SK-N-SH (cell line): ENCODE measurements around the gene MFNG. TPM values are rescaled to one million over a fixed set of nuclear protein-coding genes. Genes with fewer than 3 reads are reported as not detected.

ENCODE experiments used
- CTCF ChIA-PET: fragments of 300-600, 350-600 bp; formaldehyde crosslinking; extraction: SDS; loops from one replicate; lab custom pipeline; 2021; lab: Yijun Ruan, JAX
- POLR2A ChIA-PET: fragments of 350-600 bp; sonication (Branson Sonifier 250); formaldehyde crosslinking; extraction: SDS; loops from one replicate; lab custom pipeline; 2020; ENCODE audit warnings: antibody characterized with exemption, inconsistent platforms; lab: Yijun Ruan, JAX
- DNase-seq: peaks from one replicate; pipeline ENCODE4 v3.0.0; 2012
- H2AFZ ChIP-seq: fragments of 200-600 bp; sonication (generic); 2 replicates; pipeline ENCODE4 v1.8.1; 2016; ENCODE audit warnings: antibody characterized with exemption, mild to moderate bottlenecking, low read depth
- H3F3A ChIP-seq: fragments of 200-600 bp; sonication (generic); replicated peaks from 2 replicates; pipeline ENCODE3; 2016; ENCODE audit warnings: antibody characterized with exemption, mild to moderate bottlenecking; ENCODE audit not compliant: insufficient read depth
- H3K27ac ChIP-seq, 2 experiments: fragments of 200-500 bp in 1 of 2; fragments of 200-600 bp in 1 of 2; sonication (Bioruptor generic) in 1 of 2; sonication (generic), shearing (Covaris generic) in 1 of 2; 2 replicates each; pipeline versions ENCODE4 v1.5.1 to v1.6.1; 2014 to 2016; ENCODE audit warnings: low read depth in 2 of 2, inconsistent platforms in 1 of 2, low read length in 1 of 2, mild to moderate bottlenecking in 1 of 2, mixed read lengths in 1 of 2
- H3K27me3 ChIP-seq: fragments of 200-600 bp; sonication (generic), shearing (Covaris generic); 2 replicates; pipeline ENCODE4 v1.6.1; 2016; ENCODE audit warnings: mixed run types; ENCODE audit not compliant: insufficient read depth
- H3K36me3 ChIP-seq, 2 experiments: fragments of 200-500 bp in 1 of 2; fragments of 200-600 bp in 1 of 2; sonication (Bioruptor generic) in 1 of 2; sonication (generic) in 1 of 2; replicated peaks in 1 of 2; 2 replicates each; pipeline versions ENCODE3 to v1.5.1; 2014 to 2016; ENCODE audit warnings: low read length in 1 of 2, mild to moderate bottlenecking in 1 of 2; ENCODE audit not compliant: insufficient read depth in 2 of 2, control insufficient read depth in 1 of 2
- H3K4me1 ChIP-seq, 2 experiments: fragments of 200-500 bp in 1 of 2; fragments of 200-600 bp in 1 of 2; sonication (Bioruptor generic) in 1 of 2; sonication (generic), shearing (Covaris generic) in 1 of 2; 2 replicates each; pipeline versions ENCODE4 v1.5.1 to v1.6.1; 2014 to 2016; ENCODE audit warnings: low read depth in 1 of 2, low read length in 1 of 2, mixed run types in 1 of 2; ENCODE audit not compliant: insufficient read depth in 2 of 2, control insufficient read depth in 1 of 2
- H3K4me2 ChIP-seq: fragments of 200-600 bp; sonication (generic), shearing (Covaris generic); 2 replicates; pipeline ENCODE4 v1.6.1; 2017; ENCODE audit warnings: mixed run types
- H3K4me3 ChIP-seq, 2 experiments: fragments of 200-500 bp in 1 of 2; fragments of 200-600 bp in 1 of 2; sonication (Bioruptor generic) in 1 of 2; sonication (generic), shearing (Covaris generic) in 1 of 2; 2 replicates each; pipeline versions ENCODE4 v1.5.1 to v1.8.1; 2014 to 2016; ENCODE audit warnings: low read depth in 2 of 2, inconsistent platforms in 1 of 2, low read length in 1 of 2, mild to moderate bottlenecking in 1 of 2, mixed read lengths in 1 of 2, moderate library complexity in 1 of 2
- H3K79me2 ChIP-seq: fragments of 200-600 bp; sonication (generic); 2 replicates; pipeline ENCODE4 v1.8.1; 2017; ENCODE audit warnings: mild to moderate bottlenecking; ENCODE audit not compliant: insufficient read depth
- H3K9ac ChIP-seq: fragments of 200-600 bp; sonication (generic); 2 replicates; pipeline ENCODE4 v1.6.1; 2017; ENCODE audit warnings: mixed run types
- H3K9me2 ChIP-seq: fragments of 200-600 bp; sonication (generic); 2 replicates; pipeline ENCODE4 v1.6.1; 2017; ENCODE audit warnings: mixed run types
- H3K9me3 ChIP-seq: fragments of 200-600 bp; sonication (generic); 2 replicates; pipeline ENCODE4 v1.6.1; 2017; ENCODE audit warnings: mixed run types, mild to moderate bottlenecking, moderate library complexity
- H4K20me1 ChIP-seq: fragments of 200-600 bp; sonication (generic); 2 replicates; pipeline ENCODE4 v1.6.1; 2017; ENCODE audit warnings: mild to moderate bottlenecking, mixed run types; ENCODE audit not compliant: insufficient read depth
- CHD2 ChIP-seq: fragments of 150-350 bp; IDR thresholded peaks from 2 replicates; pipeline ENCODE4 v1.6.1; 2018; ENCODE audit warnings: low read length; ENCODE audit not compliant: partially characterized antibody
- FOSL2 ChIP-seq: IDR thresholded peaks from 2 replicates; pipeline ENCODE4 v1.4.0; 2012; ENCODE audit warnings: low read depth, mild to moderate bottlenecking, moderate library complexity, borderline replicate concordance
- MEF2A ChIP-seq: IDR thresholded peaks from 2 replicates; pipeline ENCODE4 v1.4.0; 2012; ENCODE audit warnings: low read depth, borderline replicate concordance
- RAD21 ChIP-seq: IDR thresholded peaks from 2 replicates; pipeline ENCODE4 v1.6.1; 2012; ENCODE audit warnings: mild to moderate bottlenecking, low read length
- SMC3 ChIP-seq: IDR thresholded peaks from 2 replicates; pipeline ENCODE4 v1.6.1; 2012; ENCODE audit warnings: low read depth, low read length, improper control_type of control experiment
- WGBS: methylation state at CpG from one replicate; pipeline ENCODE4 v1.1.6; 2017; ENCODE audit warnings: low lambda C conversion rate; 5-methylcytosine and 5-hydroxymethylcytosine counted together
- polyA plus RNA-seq, 3 experiments: library from polyadenylated mRNA; depleted of rRNA; stranded (reverse); fragments of >200 nt; gene quantifications; 2 replicates each; pipeline ENCODE4 v1.2.3, GENCODE V29; 2012
- TF ChIP-seq, protein P1 (sequence below): fragments of 150-350 bp; IDR thresholded peaks from 2 replicates; pipeline ENCODE4 v1.6.1; 2016; ENCODE audit warnings: mild to moderate bottlenecking, low read depth, low read length
- TF ChIP-seq, protein P2 (sequence below): fragments of 200-600 bp; sonication (generic); IDR thresholded peaks from 2 replicates; pipeline ENCODE4 v1.6.1; 2017; ENCODE audit warnings: antibody characterized with exemption, mild to moderate bottlenecking, moderate library complexity
- TF ChIP-seq, protein P3 (sequence below): IDR thresholded peaks from 2 replicates; pipeline ENCODE4 v1.6.1; 2012; ENCODE audit warnings: mild to moderate bottlenecking, low read depth, low read length, moderate library complexity

Gene MFNG
- polyA plus RNA-seq, 1 of the 3 experiments (the other 2 are of a cell fraction): 0.18 TPM

DNA sequence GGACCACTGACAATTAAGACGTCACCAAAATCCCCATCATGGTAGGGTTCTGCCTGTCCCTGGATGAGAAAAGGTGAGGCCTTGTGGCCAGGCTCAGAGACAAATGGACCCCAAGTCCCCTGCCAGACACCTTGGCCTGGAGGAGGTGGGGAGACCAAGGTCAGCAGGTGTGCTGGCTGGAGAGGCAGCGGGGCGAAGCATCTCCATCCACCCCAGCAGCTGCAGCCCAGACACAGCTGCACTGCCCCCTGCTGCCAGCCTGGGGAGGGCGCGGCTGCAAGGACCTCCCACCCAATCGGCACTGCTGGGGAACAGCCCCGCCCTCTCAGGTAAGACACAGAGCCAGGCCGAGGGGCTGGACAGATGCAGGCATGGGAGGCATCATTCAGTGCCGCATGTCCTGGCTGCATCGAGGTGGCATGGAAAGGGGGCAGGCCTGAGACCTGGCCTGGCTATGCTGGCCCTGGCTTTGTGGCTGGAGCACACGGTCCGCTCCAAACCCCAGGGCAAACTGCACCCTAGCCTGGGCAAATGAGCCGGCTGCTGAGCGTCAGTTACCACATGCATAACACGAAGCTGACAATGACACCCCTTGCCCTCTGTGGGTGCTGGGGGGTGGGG, 12.2 kb upstream of the MFNG start:
- ChIA-PET POLR2A (no interaction called here), CTCF (interaction anchor here (0.5 to 6.0 kb wide), 21 partner anchors 8 to 424 kb away, joined by 3 to 35 read pairs (median 4); partner anchors contain the start of genes CARD10 and MFNG)
- no peaks in the 10 kb centered on the region for H3K9me3 ChIP-seq
- H3K9me2 ChIP-seq: no peaks in the 10 kb centered on the region
- no peaks in the 10 kb centered on the region for H3K79me2 ChIP-seq
- TF ChIP-seq, protein P1, sequence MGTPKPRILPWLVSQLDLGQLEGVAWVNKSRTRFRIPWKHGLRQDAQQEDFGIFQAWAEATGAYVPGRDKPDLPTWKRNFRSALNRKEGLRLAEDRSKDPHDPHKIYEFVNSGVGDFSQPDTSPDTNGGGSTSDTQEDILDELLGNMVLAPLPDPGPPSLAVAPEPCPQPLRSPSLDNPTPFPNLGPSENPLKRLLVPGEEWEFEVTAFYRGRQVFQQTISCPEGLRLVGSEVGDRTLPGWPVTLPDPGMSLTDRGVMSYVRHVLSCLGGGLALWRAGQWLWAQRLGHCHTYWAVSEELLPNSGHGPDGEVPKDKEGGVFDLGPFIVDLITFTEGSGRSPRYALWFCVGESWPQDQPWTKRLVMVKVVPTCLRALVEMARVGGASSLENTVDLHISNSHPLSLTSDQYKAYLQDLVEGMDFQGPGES: no peak
- TF ChIP-seq, protein P2, sequence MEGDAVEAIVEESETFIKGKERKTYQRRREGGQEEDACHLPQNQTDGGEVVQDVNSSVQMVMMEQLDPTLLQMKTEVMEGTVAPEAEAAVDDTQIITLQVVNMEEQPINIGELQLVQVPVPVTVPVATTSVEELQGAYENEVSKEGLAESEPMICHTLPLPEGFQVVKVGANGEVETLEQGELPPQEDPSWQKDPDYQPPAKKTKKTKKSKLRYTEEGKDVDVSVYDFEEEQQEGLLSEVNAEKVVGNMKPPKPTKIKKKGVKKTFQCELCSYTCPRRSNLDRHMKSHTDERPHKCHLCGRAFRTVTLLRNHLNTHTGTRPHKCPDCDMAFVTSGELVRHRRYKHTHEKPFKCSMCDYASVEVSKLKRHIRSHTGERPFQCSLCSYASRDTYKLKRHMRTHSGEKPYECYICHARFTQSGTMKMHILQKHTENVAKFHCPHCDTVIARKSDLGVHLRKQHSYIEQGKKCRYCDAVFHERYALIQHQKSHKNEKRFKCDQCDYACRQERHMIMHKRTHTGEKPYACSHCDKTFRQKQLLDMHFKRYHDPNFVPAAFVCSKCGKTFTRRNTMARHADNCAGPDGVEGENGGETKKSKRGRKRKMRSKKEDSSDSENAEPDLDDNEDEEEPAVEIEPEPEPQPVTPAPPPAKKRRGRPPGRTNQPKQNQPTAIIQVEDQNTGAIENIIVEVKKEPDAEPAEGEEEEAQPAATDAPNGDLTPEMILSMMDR: peak; percentile 40
- TF ChIP-seq, protein P3, sequence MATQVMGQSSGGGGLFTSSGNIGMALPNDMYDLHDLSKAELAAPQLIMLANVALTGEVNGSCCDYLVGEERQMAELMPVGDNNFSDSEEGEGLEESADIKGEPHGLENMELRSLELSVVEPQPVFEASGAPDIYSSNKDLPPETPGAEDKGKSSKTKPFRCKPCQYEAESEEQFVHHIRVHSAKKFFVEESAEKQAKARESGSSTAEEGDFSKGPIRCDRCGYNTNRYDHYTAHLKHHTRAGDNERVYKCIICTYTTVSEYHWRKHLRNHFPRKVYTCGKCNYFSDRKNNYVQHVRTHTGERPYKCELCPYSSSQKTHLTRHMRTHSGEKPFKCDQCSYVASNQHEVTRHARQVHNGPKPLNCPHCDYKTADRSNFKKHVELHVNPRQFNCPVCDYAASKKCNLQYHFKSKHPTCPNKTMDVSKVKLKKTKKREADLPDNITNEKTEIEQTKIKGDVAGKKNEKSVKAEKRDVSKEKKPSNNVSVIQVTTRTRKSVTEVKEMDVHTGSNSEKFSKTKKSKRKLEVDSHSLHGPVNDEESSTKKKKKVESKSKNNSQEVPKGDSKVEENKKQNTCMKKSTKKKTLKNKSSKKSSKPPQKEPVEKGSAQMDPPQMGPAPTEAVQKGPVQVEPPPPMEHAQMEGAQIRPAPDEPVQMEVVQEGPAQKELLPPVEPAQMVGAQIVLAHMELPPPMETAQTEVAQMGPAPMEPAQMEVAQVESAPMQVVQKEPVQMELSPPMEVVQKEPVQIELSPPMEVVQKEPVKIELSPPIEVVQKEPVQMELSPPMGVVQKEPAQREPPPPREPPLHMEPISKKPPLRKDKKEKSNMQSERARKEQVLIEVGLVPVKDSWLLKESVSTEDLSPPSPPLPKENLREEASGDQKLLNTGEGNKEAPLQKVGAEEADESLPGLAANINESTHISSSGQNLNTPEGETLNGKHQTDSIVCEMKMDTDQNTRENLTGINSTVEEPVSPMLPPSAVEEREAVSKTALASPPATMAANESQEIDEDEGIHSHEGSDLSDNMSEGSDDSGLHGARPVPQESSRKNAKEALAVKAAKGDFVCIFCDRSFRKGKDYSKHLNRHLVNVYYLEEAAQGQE: no peak
- TF ChIP-seq MEF2A (no peak), FOSL2 (no peak), RAD21 (peak; percentile 54), CHD2 (no peak), SMC3 (peak; percentile 18; the same call in 1 of the 2 replicates)
- no peak overlapping the region for H3K9ac ChIP-seq
- H3K4me3 ChIP-seq: no peak overlapping the region
- peaks cover 21% of the 10 kb centered on the region for H3F3A ChIP-seq
- no peak overlapping the region for H3K4me2 ChIP-seq
- DNase-seq: peak; percentile 90
- no peak overlapping the region for H2AFZ ChIP-seq
- no peaks in the 10 kb centered on the region for H4K20me1 ChIP-seq
- no peaks in the 10 kb centered on the region for H3K27me3 ChIP-seq
- 93% methylated on average over 10 of the region's 15 CpGs for WGBS
- H3K36me3 ChIP-seq: no peaks in the 10 kb centered on the region
- peaks cover 16 to 53% of the 10 kb centered on the region in 2 experiments for H3K4me1 ChIP-seq
- H3K27ac ChIP-seq: no peak overlapping the region; a peak in 1 of 4 replicates
